Cardiac fibroblast (primary cell): ENCODE results near the gene ITGA4.

ENCODE experiments used
- DNase-seq, 2 donors: peaks; one replicate each; pipeline versions ENCODE4 v3.0.0 to v3.0.0-alpha.2; 2010; ENCODE audit warnings: low read depth in 2 of 2
- H3K4me3 ChIP-seq, 2 donors: replicated peaks in 1 of 2; 1 replicate in 1 of 2; 2 replicates in 1 of 2; pipeline ENCODE4 v1.5.1; 2011; ENCODE audit warnings: low read depth in 2 of 2, low read length in 2 of 2, mild to moderate bottlenecking in 2 of 2, moderate library complexity in 1 of 2
- CTCF ChIP-seq: IDR thresholded peaks from one replicate; pipeline ENCODE4 v1.5.1; 2011; ENCODE audit warnings: low read depth, mild to moderate bottlenecking, low read length, inconsistent platforms

ITGA4 gene

GRCh38 chr2:181421464-181421863 lies 35.7 kb upstream of the ITGA4 start:
- no peak overlapping the region for H3K4me3 ChIP-seq
- DNase-seq = no peak
- TF ChIP-seq CTCF = no peak

- no peak for TF ChIP-seq CTCF
- DNase-seq = no peak
- no peak overlapping the region for H3K4me3 ChIP-seq
Measured at GRCh38 chr2:181426672-181427071, 30.5 kb upstream of the ITGA4 start.

DNA sequence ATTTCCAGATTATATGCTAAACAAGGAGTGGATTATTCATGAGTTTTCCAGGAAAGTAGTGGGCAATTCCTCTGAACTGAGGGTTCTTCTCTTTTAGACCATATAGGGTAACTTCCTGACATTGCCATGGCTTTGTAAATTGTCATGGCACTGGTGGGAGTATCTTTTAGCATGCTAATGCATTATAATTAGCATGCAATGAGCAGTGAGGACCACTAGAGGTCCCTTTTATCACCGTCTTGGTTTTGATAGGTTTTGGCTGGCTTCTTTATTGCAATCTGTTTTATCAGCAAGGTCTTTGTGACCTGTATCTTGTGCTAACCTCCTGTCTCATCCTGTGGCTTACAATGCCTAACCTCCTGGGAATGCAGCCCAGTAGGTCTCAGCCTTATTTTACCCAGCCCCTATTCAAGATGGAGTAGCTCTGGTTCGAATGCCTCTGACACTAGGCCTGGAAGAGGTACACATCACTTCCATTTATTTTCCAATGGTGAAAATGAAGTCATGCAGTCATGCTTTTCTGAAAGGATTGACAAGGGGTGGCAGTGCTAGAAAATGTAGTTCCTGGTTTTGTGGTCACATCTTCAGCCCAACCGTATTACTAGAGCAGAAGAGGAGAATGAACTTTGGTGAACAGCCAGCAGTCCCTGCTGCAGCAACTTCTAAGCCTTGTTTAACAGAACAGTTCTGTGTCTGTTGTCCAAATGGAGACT lies 26.6 kb upstream of the ITGA4 start:
- peak; percentile 42 for TF ChIP-seq CTCF
- peak; percentile 4 to 23 for DNase-seq
- H3K4me3 ChIP-seq = no peak overlapping the region

DNA sequence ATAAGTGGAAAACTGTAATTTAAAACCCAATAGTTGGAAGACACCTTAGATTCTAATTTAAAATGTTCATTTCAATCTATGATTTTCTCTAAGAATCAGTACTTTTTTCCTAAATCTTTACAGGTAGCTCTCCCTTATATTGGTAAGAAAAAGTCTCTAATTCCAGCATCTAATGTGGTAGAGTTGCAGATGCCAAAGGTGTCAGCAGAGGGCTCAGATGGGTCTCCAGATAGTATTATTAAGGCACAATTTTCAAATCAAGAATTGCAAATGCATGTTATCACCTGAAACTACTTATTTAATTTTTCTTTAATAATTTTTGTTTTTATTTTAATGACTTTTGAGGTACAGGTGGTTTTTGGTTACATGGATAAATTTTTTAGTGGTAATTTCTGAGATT lies 25.5 kb upstream of the ITGA4 start:
- TF ChIP-seq CTCF = no peak
- H3K4me3 ChIP-seq = no peak overlapping the region
- no peak for DNase-seq

- TF ChIP-seq CTCF = no peak
- DNase-seq = no peak
- H3K4me3 ChIP-seq = no peak overlapping the region
Measured at GRCh38 chr2:181438261-181438660, 18.9 kb upstream of the ITGA4 start.

DNA sequence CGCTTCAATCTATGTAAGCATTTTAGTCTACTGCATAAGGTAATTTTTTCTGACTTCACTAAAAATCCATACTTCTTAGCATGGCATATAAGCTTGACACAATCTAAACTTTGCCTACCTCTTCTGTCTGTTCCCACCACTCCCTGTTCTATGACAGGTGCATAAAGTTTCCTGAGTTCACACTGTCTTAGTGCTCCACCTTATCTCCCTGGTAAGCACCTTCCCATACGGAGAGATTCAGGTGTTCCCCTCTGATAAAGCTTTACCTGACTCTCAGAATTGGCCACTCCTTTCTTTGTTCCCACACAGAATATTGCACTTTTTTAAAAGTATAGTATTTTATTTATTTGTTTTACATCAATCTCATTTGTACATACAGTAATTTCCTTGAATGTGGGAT lies 16.8 kb upstream of the ITGA4 start:
- no peak for TF ChIP-seq CTCF
- no peak for DNase-seq
- no peak overlapping the region for H3K4me3 ChIP-seq

- no peak overlapping the region for H3K4me3 ChIP-seq
- no peak for TF ChIP-seq CTCF
- DNase-seq = no peak
Measured at GRCh38 chr2:181440919-181441318, 16.3 kb upstream of the ITGA4 start.
